Measurements from ENCODE around the gene SLC35A4.
"Not testable (repeated sequence)": the region's sequence is repeated elsewhere in the genome, so short reads cannot be mapped to it uniquely, and the experiment has no call there.

Gene SLC35A4

DNA sequence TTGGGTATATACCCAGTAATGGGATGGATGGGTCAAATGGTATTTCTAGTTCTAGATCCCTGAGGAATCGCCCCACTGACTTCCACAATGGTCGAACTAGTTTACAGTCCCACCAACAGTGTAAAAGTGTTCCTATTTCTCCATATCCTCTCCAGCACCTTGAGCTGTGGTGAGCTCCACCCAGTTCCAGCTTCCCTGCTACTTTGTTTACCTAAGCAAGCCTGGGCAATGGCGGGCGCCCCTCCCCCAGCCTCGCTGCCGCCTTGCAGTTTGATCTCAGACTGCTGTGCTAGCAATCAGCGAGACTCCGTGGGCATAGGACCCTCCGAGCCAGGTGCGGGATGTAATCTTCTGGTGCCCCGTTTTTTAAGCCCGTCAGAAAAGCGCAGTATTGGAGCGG, 28.4 kb downstream of the SLC35A4 start:
- not testable (repeated sequence) for FAIRE-seq

- FAIRE-seq = no peak
These were observed 29.5 kb downstream of the SLC35A4 start for GRCh38 chr5:140594169-140594568.

DNA sequence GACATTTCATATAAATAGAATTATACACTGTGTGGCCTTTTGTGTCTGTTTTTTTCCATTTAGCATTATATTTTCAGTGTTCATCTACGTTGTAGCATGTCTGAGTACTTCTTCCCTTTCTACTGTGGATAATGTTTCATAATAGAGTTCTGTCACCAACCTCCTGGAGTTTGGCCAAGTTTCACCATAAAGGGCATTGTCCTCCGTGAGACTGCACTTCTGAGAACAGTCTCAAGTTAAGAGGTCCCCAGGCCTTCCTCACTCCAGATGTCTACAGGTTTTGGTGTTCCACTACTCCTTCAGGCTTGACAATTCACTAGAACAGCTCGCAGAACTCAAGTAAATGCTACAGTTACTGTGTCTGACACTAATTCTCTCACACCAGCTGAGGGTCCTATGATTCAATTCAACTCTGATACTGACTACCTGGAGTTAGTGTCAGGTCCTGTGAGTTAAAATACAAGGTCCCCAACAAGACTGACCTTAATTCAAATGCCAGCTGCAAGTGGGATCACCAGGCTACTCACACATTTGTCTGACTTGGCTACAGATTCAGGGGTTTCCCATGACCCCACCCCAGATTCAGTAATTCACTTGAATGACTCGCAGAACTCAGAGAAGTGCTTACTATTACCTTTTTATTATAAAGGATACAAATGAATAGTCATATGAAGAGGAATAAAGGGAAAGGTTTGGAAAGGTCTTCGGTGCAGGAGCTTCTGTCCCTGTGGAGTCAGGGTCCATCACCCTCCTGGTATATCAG, 31.1 kb downstream of the SLC35A4 start:
- no peak for FAIRE-seq

DNA sequence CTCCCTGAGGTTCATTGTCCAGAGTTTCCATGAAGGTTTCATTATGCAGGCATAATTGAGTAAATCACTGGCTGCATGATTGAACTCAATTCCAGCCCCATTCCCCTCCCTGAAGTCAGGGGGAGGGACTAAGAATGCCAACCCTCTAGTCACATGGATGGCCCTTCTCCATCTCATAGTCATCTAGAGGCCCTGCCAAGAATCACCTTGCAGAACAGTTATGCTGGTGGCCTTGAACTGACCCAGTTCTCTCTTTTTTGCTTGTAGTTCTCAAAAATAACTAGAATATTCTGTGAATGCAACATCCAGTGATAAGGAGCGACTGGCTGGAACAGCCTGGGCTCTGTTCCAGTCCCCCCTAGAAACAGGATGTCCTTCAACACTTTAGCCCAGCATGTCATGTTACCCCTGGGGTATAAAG, 31.7 kb downstream of the SLC35A4 start:
- no peak for FAIRE-seq

GRCh38 chr5:140598836-140599235, 34.2 kb downstream of the SLC35A4 start:
- FAIRE-seq = no peak

GRCh38 chr5:140600096-140600495, 35.5 kb downstream of the SLC35A4 start:
- no peak for FAIRE-seq

DNA sequence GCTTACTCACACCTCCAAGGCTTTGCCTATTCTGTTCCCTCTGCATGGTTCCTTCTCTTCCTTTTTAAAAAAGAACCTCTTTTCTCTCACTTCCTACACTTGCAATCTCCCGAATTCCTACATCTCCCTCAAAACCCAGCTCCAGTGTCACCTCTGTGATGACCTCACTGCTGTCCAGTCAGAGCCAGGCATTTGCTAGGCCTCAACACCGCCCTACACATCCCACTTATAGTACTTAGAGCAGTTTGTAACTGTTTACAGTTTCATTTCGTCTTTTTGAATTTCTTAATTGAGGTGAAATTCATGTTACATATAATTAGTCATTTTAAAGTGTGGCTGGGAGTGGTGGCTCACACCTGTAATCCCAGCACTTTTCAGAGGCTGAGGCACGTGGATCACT, 37.5 kb downstream of the SLC35A4 start:
- no peak for FAIRE-seq

DNA sequence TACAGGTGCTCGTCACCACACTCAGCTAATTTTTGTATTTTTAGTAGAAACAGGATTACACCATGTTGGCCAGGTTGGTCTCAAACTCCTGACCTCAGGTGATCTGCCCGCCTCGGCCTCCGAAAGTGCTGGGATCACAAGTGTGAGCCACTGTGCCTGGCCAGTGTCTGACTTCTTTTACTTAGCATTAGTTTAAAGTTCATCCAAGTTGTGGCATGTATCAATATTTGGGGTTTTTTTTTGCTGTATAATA, 38.7 kb downstream of the SLC35A4 start:
- FAIRE-seq = not testable (repeated sequence)

GRCh38 chr5:140603734-140604133, 39.1 kb downstream of the SLC35A4 start:
- no peak for FAIRE-seq

GRCh38 chr5:140605879-140606278, 41.3 kb downstream of the SLC35A4 start:
- FAIRE-seq = no peak

- no peak for FAIRE-seq
These were observed 42.4 kb downstream of the SLC35A4 start for GRCh38 chr5:140607031-140607430.

DNA sequence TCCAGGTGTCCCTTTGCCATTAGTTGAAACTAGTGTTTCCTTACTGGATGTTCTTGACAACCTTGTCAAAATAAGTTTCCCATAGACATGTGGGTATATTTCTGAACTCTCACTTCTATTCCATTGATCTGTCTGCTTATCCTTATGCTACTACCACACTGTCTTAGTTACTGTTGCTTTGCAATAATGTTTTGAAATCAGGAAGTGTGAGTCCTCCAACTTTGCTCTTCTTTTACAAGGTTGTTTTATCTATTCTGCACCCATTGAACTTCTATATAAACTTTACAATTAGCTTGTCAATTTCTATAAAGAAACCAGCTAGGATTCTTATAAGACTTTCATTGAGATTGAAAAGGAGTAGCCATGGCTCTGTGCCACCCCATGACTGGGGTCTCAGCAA, 44.1 kb downstream of the SLC35A4 start:
- no peak for FAIRE-seq

DNA sequence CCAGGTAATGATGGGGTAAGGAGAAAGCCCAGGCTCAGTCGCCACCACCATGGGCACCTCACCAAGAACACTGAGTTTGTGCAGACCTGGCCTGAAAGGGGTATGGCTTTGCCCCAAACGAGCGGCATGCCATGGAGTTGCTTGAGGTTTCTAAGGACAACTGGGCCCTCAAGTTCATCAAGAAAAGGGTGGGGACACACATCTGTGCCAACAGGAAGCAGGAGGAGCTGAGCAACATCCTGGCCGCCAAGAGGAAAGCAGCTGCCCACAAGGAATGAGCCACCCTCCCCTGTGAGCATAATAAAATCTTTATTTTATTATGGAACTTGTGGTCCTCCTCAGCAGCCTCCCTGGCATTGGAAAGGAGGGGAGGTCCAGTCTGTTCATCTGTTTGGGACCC, 44.5 kb downstream of the SLC35A4 start:
- FAIRE-seq = no peak

DNA sequence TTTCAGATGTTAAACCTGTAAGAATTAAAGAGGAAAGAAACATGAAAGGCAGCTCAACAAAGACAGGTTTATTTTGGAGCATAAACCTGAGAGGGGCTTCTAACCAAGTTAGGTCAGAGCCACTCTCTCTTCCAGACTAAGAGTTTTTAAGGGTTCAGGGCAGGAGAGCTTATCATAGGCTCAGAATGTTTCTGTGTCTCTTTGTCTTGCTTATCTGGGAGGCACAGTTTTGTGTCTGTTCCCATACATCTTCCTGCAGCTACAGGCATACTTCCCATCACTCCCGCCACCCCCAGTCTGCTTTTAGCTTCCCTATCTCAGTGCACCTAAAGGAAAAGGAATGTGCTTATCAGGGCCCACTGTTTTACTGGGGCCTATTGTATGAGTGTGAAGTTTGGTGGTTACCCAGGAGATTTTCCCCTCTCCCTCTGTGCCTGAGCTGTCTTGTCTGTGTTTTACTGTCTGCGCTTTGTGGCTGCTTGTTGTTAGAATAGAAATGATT, 46.4 kb downstream of the SLC35A4 start:
- no peak for FAIRE-seq

Measured in G401.6 (cell line).